HL-60 (cell line): ENCODE measurements around the gene KCNH2.

Experiments
- DNase-seq, 2 experiments: peaks; one replicate each; pipeline ENCODE4 v3.0.0-alpha.2; 2010 to 2020; ENCODE audit warnings: low read depth in 1 of 2, low spot score in 1 of 2
- H3K27ac ChIP-seq: fragments of 250-450 bp; sonication (Bioruptor Pico); replicated peaks from 2 replicates; pipeline ENCODE4 v1.5.1; 2020; ENCODE audit warnings: mild to moderate bottlenecking, moderate library complexity
- H3K27me3 ChIP-seq: fragments of 250-450 bp; sonication (Bioruptor Pico); 2 replicates; pipeline ENCODE4 v1.5.1; 2021; ENCODE audit warnings: mild to moderate bottlenecking, moderate library complexity; ENCODE audit not compliant: insufficient read depth, poor library complexity, severe bottlenecking
- H3K4me3 ChIP-seq: replicated peaks from 2 replicates; pipeline ENCODE4 v1.5.1; 2011; ENCODE audit warnings: mild to moderate bottlenecking, control low read depth, low read length; ENCODE audit not compliant: insufficient read depth
- CTCF ChIP-seq: IDR thresholded peaks from one replicate; pipeline ENCODE4 v1.5.1; 2011; ENCODE audit warnings: low read length, control low read depth, inconsistent platforms; ENCODE audit not compliant: insufficient read depth
- GABPA ChIP-seq: IDR thresholded peaks from 2 replicates; pipeline ENCODE4 v1.6.1; 2012; ENCODE audit warnings: low read depth
- POLR2AphosphoS5 ChIP-seq: IDR thresholded peaks from 2 replicates; pipeline ENCODE4 v1.6.1; 2012; ENCODE audit warnings: low read depth
- SPI1 ChIP-seq: IDR thresholded peaks from 2 replicates; pipeline ENCODE4 v1.6.1; 2012; ENCODE audit warnings: low read depth, mild to moderate bottlenecking, borderline replicate concordance
- TF ChIP-seq, protein P1 (sequence below): IDR thresholded peaks from 2 replicates; pipeline ENCODE4 v1.6.1; 2012; ENCODE audit warnings: low read depth; ENCODE audit not compliant: insufficient replicate concordance

KCNH2 gene

GRCh38 chr7:151013733-151014497 is 35.8 kb upstream of the KCNH2 start:
- Histone ChIP-seq H3K27me3 (peaks cover 11% of the 10 kb centered on the region), H3K27ac (peak overlapping the region; percentile 43), H3K4me3 (peak overlapping the region; percentile 46)
- peak; percentile 90 to 92 for DNase-seq
- no peak for TF ChIP-seq CTCF
- TF ChIP-seq, protein P1, sequence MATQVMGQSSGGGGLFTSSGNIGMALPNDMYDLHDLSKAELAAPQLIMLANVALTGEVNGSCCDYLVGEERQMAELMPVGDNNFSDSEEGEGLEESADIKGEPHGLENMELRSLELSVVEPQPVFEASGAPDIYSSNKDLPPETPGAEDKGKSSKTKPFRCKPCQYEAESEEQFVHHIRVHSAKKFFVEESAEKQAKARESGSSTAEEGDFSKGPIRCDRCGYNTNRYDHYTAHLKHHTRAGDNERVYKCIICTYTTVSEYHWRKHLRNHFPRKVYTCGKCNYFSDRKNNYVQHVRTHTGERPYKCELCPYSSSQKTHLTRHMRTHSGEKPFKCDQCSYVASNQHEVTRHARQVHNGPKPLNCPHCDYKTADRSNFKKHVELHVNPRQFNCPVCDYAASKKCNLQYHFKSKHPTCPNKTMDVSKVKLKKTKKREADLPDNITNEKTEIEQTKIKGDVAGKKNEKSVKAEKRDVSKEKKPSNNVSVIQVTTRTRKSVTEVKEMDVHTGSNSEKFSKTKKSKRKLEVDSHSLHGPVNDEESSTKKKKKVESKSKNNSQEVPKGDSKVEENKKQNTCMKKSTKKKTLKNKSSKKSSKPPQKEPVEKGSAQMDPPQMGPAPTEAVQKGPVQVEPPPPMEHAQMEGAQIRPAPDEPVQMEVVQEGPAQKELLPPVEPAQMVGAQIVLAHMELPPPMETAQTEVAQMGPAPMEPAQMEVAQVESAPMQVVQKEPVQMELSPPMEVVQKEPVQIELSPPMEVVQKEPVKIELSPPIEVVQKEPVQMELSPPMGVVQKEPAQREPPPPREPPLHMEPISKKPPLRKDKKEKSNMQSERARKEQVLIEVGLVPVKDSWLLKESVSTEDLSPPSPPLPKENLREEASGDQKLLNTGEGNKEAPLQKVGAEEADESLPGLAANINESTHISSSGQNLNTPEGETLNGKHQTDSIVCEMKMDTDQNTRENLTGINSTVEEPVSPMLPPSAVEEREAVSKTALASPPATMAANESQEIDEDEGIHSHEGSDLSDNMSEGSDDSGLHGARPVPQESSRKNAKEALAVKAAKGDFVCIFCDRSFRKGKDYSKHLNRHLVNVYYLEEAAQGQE = no peak
- no peak; the same call in 1 of the 2 replicates for TF ChIP-seq POLR2AphosphoS5
- no peak for TF ChIP-seq GABPA
- TF ChIP-seq SPI1 = peak; percentile 61

DNA sequence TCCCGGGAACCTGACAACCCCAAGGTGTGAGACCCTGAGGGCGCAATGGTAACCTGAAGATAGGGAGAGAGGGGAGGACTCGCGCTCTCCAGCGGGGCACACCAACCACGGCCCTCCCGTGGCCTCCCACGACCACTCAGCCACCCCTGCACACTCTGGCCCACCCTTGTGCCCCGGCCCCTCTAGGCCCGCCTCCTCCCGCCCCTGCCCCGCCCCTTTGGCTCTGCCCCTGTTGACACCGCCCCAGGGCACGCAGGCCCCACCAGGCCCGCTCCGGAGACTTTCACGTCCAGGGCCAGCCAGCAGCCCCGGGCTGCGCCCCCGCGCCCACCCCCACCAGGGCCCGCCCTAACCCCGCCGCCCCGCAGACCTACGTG is 35.2 kb upstream of the KCNH2 start:
- Histone ChIP-seq H3K4me3 (no peak overlapping the region), H3K27me3 (peaks cover 7% of the 10 kb centered on the region), H3K27ac (no peak overlapping the region; the same call in 1 of the 2 replicates)
- no peak for TF ChIP-seq CTCF
- no peak for TF ChIP-seq GABPA
- no peak for TF ChIP-seq SPI1
- TF ChIP-seq, protein P1 = no peak
- no peak for TF ChIP-seq POLR2AphosphoS5
- no peak for DNase-seq

GRCh38 chr7:151012911-151013347 is 34.8 kb upstream of the KCNH2 start:
- Histone ChIP-seq H3K27me3 (peaks cover 6% of the 10 kb centered on the region), H3K27ac (no peak overlapping the region), H3K4me3 (no peak overlapping the region)
- peak in 1 of 2 experiments; percentile 42 for DNase-seq
- TF ChIP-seq GABPA = no peak
- peak; percentile 19 for TF ChIP-seq CTCF
